A549 (cell line): ENCODE measurements around the gene TSPEAR. TPM values are rescaled to one million over a fixed set of nuclear protein-coding genes. Genes with fewer than 3 reads are reported as not detected.

Experiments used
- ATAC-seq, 2 experiments: fragments of 200-7000 bp in 1 of 2; fragments of >200 bp in 1 of 2; cut with Nextera tagmentation in 1 of 2; cut with Tn5 transposase in 1 of 2; 3 replicates each; pipeline versions ENCODE4 v1.8.0 to v1.9.1; 2018 to 2020; ENCODE audit warnings: mild to moderate bottlenecking in 1 of 2, moderate library complexity in 1 of 2
- CTCF ChIA-PET: fragments of 300-600 bp; sonication (Branson Sonifier 250); formaldehyde crosslinking; extraction: SDS; loops from one replicate; lab custom pipeline; 2021; ENCODE audit warnings: antibody characterized with exemption, inconsistent platforms; lab: Yijun Ruan, JAX
- POLR2A ChIA-PET: fragments of 350-600 bp; formaldehyde crosslinking; extraction: SDS; loops from one replicate; lab custom pipeline; 2021; ENCODE audit warnings: antibody characterized with exemption, inconsistent platforms; lab: Yijun Ruan, JAX
- DNase-seq, 2 experiments: peaks; one replicate each; pipeline versions ENCODE4 v3.0.0 to v3.0.0-alpha.2; 2011 to 2016; ENCODE audit warnings: low read depth in 1 of 2, low spot score in 1 of 2
- FAIRE-seq: peaks from 2 replicates; lab custom pipeline; 2011; peaks lifted over from hg19 to GRCh38; lab: Jason Lieb, UNC
- H3K27ac ChIP-seq, 2 experiments: fragments of >200 bp; sonication (Bioruptor Twin); formaldehyde crosslinking; 3 replicates each; pipeline ENCODE4 v1.5.1; 2016 to 2017
- H3K4me1 ChIP-seq: fragments of >200 bp; sonication (Bioruptor Twin); formaldehyde crosslinking; 3 replicates; pipeline ENCODE4 v1.6.1; 2016
- H3K4me2 ChIP-seq: fragments of >200 bp; sonication (Bioruptor Twin); formaldehyde crosslinking; 3 replicates; pipeline ENCODE4 v1.6.1; 2016
- H3K4me3 ChIP-seq: fragments of >200 bp; sonication (Bioruptor Twin); formaldehyde crosslinking; 3 replicates; pipeline ENCODE4 v1.5.1; 2016
- H3K9me3 ChIP-seq: fragments of >200 bp; sonication (Bioruptor Twin); formaldehyde crosslinking; 3 replicates; pipeline ENCODE4 v1.6.1; 2016
- BCL3 ChIP-seq: fragments of >200 bp; sonication (Bioruptor Twin); formaldehyde crosslinking; IDR thresholded peaks from 3 replicates; pipeline ENCODE4 v1.6.1; 2016
- CEBPB ChIP-seq, 2 experiments: fragments of >200 bp in 1 of 2; sonication (Bioruptor Twin) in 1 of 2; formaldehyde crosslinking in 1 of 2; IDR thresholded peaks; 2 replicates each; pipeline ENCODE4 v1.6.1; 2012 to 2016
- CHD2 ChIP-seq: fragments of 150-350 bp; IDR thresholded peaks from 2 replicates; pipeline ENCODE4 v1.6.1; 2014; ENCODE audit warnings: low read length; ENCODE audit not compliant: partially characterized antibody
- E2F6 ChIP-seq: IDR thresholded peaks from 2 replicates; pipeline ENCODE4 v1.6.1; 2012; ENCODE audit warnings: low read depth, borderline replicate concordance
- EHF ChIP-seq: fragments of 250-450 bp; sonication (Bioruptor Pico); IDR thresholded peaks from 2 replicates; pipeline ENCODE4 v1.5.0; 2020; ENCODE audit warnings: mild to moderate bottlenecking
- ELK1 ChIP-seq: fragments of 150-350 bp; IDR thresholded peaks from 2 replicates; pipeline ENCODE4 v1.6.1; 2014; ENCODE audit warnings: low read depth, mild to moderate bottlenecking, low read length
- HDAC2 ChIP-seq: fragments of 200-600 bp; sonication (generic); IDR thresholded peaks from 2 replicates; pipeline ENCODE4 v1.6.1; 2016
- HES2 ChIP-seq: fragments of >200 bp; sonication (Bioruptor Twin); formaldehyde crosslinking; IDR thresholded peaks from 2 replicates; pipeline ENCODE4 v1.6.1; 2016
- HMGXB4 ChIP-seq: fragments of 250-450 bp; sonication (Bioruptor Pico); IDR thresholded peaks from 2 replicates; pipeline ENCODE4 v1.5.0; 2021; ENCODE audit warnings: mild to moderate bottlenecking, moderate library complexity, borderline replicate concordance
- HOXA7 ChIP-seq: fragments of 250-450 bp; sonication (Bioruptor Pico); IDR thresholded peaks from 2 replicates; pipeline ENCODE4 v1.5.0; 2020; ENCODE audit warnings: mild to moderate bottlenecking, moderate library complexity
- HOXB5 ChIP-seq: fragments of 250-450 bp; sonication (Bioruptor Pico); IDR thresholded peaks from 2 replicates; pipeline ENCODE4 v1.5.0; 2020; ENCODE audit warnings: mild to moderate bottlenecking, moderate library complexity
- JUNB ChIP-seq: fragments of >200 bp; sonication (Bioruptor Twin); formaldehyde crosslinking; IDR thresholded peaks from 2 replicates; pipeline ENCODE4 v1.6.1; 2016
- MAZ ChIP-seq: fragments of 150-350 bp; IDR thresholded peaks from 2 replicates; pipeline ENCODE4 v1.6.1; 2014; ENCODE audit warnings: antibody characterized with exemption, low read depth, low read length, borderline replicate concordance
- NPAS2 ChIP-seq: fragments of 250-450 bp; sonication (Bioruptor Pico); IDR thresholded peaks from 2 replicates; pipeline ENCODE4 v1.8.0; 2022; ENCODE audit warnings: mild to moderate bottlenecking, moderate library complexity, borderline replicate concordance
- POLR2A ChIP-seq: IDR thresholded peaks from 2 replicates; pipeline ENCODE4 v1.6.1; 2012; ENCODE audit warnings: mild to moderate bottlenecking, low read length
- RARB ChIP-seq: fragments of 250-450 bp; sonication (Bioruptor Pico); IDR thresholded peaks from 2 replicates; pipeline ENCODE4 v1.8.0; 2021; ENCODE audit warnings: mild to moderate bottlenecking, moderate library complexity
- RCOR1 ChIP-seq: fragments of 150-350 bp; IDR thresholded peaks from 2 replicates; pipeline ENCODE4 v1.6.1; 2014; ENCODE audit warnings: antibody characterized with exemption, low read length, low read depth
- TP53 ChIP-seq: fragments of 250-450 bp; sonication (Bioruptor Pico); IDR thresholded peaks from 2 replicates; pipeline ENCODE4 v1.5.0; 2021; ENCODE audit warnings: mild to moderate bottlenecking, moderate library complexity
- ZC3H11A ChIP-seq: fragments of 450-650 bp; IDR thresholded peaks from 2 replicates; pipeline ENCODE4 v1.6.1; 2014; ENCODE audit warnings: antibody characterized with exemption, mild to moderate bottlenecking
- WGBS: methylation state at CpG from one replicate; pipeline ENCODE4 v1.1.6; 2017; ENCODE audit errors: missing lambda C conversion rate; 5-methylcytosine and 5-hydroxymethylcytosine counted together
- polyA plus RNA-seq, 4 experiments: library from polyadenylated mRNA; depleted of rRNA in 3 of 4; stranded (reverse); fragments of >200 nt; fragmentation: RNase III in 1 of 4; extraction: RNeasy Plus Mini Kit Qiagen cat#74134 plus additional on column Dnase treatment in 1 of 4; gene quantifications; 2 replicates in 3 of 4; 3 replicates in 1 of 4; pipeline ENCODE4 v1.2.3, GENCODE V29; 2011 to 2017

TSPEAR gene
- polyA plus RNA-seq, 2 of the 4 experiments (the other 2 are of a cell fraction): not detected

- Histone ChIP-seq H3K27ac (no peak overlapping the region), H3K4me2 (no peak overlapping the region), H3K4me1 (no peaks in the 10 kb centered on the region), H3K9me3 (peaks cover 20% of the 10 kb centered on the region), H3K4me3 (no peak overlapping the region)
- ChIA-PET CTCF (interaction anchor here (1.3 kb wide), 1 partner anchor 47 kb away, joined by 3 read pairs; no protein-coding TSS in a partner anchor), POLR2A (no interaction called here)
- 63% methylated on average over 12 of the region's 17 CpGs for WGBS
- no peak for DNase-seq
- no peak for ATAC-seq
- no peak for TF ChIP-seq TP53 (CRISPR knock-in tag)
- TF ChIP-seq HDAC2: no peak
- no peak for TF ChIP-seq RARB (CRISPR knock-in tag)
- no peak for TF ChIP-seq RCOR1
- TF ChIP-seq CEBPB (IDR thresholded peaks at IDR 0.05): no peak
- TF ChIP-seq ZC3H11A: no peak
- TF ChIP-seq BCL3: no peak
- TF ChIP-seq CHD2: no peak
- no peak for TF ChIP-seq HOXA7 (CRISPR knock-in tag)
- TF ChIP-seq JUNB: no peak
- no peak for TF ChIP-seq HES2
- TF ChIP-seq E2F6: no peak
- TF ChIP-seq EHF (CRISPR knock-in tag): no peak
- TF ChIP-seq MAZ: no peak
- no peak for TF ChIP-seq ELK1
- no peak for TF ChIP-seq POLR2A
- TF ChIP-seq NPAS2 (CRISPR knock-in tag): no peak
- no peak for TF ChIP-seq HOXB5 (CRISPR knock-in tag)
- TF ChIP-seq, all 56 proteins: peak for 0
- FAIRE-seq: no peak
Observed at GRCh38 chr21:44578371-44579055, 132.9 kb downstream of the TSPEAR start.

GRCh38 chr21:44576025-44576420, 135.3 kb downstream of the TSPEAR start:
- ChIA-PET POLR2A (no interaction called here), CTCF (no interaction called here)
- DNase-seq (no peak), ATAC-seq (no peak), FAIRE-seq (no peak)
- WGBS: 61% methylated on average over 6 of the region's 10 CpGs
- no peak overlapping the region for H3K4me3 ChIP-seq
- peaks cover 18% of the 10 kb centered on the region for H3K9me3 ChIP-seq
- no peaks in the 10 kb centered on the region for H3K4me1 ChIP-seq
- no peak for TF ChIP-seq HMGXB4 (CRISPR knock-in tag)
- no peak for TF ChIP-seq TP53 (CRISPR knock-in tag)
- TF ChIP-seq HES2: no peak
- H3K27ac ChIP-seq: no peak overlapping the region
- H3K4me2 ChIP-seq: no peak overlapping the region
